ENCODE data around the gene SFXN5.

Gene SFXN5

GRCh38 chr2:73035899-73036711 lies 35.4 kb downstream of the SFXN5 start:
- Histone ChIP-seq H4K20me1 (peaks cover 0 to 23% (median 0%) of the 10 kb centered on the region in 11 experiments; a peak in 5 of 22 replicates), H3K27ac (peak overlapping the region in 4 of 11 experiments; percentile 7 to 43 (median 23); a peak in 8 of 22 replicates), H3K4me3 (no peak overlapping the region), H3K9ac (no peak overlapping the region), H3K27me3 (no peaks in the 10 kb centered on the region), H3K4me2 (peak overlapping the region in 9 of 11 experiments; percentile 4 to 48 (median 31); a peak in 14 of 22 replicates), H3K9me3 (replicated peaks in 1 of 11) (no peaks in the 10 kb centered on the region), H3K4me1 (peaks cover 17 to 49% (median 36%) of the 10 kb centered on the region in 10 experiments), H3K36me3 (peaks cover 0 to 21% (median 0%) of the 10 kb centered on the region in 11 experiments; a peak in 6 of 22 replicates)
- no peak for TF ChIP-seq Cebpa-rat (IDR thresholded peaks at IDR 0.05)

DNA sequence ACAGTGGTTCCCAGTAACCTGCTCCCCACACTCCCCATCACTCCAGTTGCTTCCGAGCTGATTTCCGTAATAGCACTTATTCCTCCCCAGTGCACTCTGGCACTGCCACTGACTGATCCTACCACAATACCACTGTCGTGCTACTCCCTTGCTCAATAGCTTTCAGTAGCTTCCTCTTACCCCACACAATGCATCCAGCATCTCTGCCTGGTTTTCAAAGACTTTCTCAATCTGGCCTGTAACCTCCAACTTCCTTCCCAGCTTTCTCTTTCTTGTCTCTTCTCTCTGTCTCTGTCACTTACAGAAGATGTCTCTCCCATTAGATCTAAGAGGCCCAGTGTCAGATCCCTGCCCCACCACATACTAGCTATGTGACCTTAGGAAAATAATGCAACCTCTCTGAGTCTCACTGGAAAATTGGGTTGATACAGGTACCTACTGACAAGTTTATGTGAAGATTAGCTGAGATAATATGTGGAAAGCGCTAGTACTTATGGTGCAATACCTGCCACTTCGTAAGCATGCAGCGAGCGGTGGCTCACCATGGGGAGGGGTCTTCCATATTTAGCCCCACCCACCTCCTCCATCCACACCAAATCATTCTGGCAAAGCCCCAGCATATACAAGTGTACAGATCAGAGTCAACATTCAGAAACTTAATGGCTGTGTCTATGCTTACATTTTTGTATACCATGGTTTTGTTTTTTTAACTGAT lies 36.7 kb downstream of the SFXN5 start:
- peak overlapping the region in 8 of 11 experiments; percentile 18 to 68 (median 50); a peak in 14 of 22 replicates for H3K4me2 ChIP-seq
- no peak overlapping the region for H3K4me3 ChIP-seq
- H3K36me3 ChIP-seq = peaks cover 0 to 15% (median 0%) of the 10 kb centered on the region in 11 experiments; a peak in 3 of 22 replicates
- H3K27me3 ChIP-seq = no peaks in the 10 kb centered on the region
- H3K27ac ChIP-seq = peak overlapping the region in 5 of 11 experiments; percentile 23 to 68 (median 40); a peak in 8 of 22 replicates
- H4K20me1 ChIP-seq = peaks cover 0 to 26% (median 0%) of the 10 kb centered on the region in 11 experiments; a peak in 5 of 22 replicates
- H3K9me3 ChIP-seq (replicated peaks in 1 of 11) = no peaks in the 10 kb centered on the region
- peak overlapping the region in 1 of 11 experiments; percentile 26; a peak in 2 of 22 replicates for H3K9ac ChIP-seq
- peak in 2 of 11 experiments; percentile 33 to 48; a peak in 3 of 22 replicates for TF ChIP-seq Cebpa-rat (IDR thresholded peaks at IDR 0.05)
- H3K4me1 ChIP-seq = peaks cover 17 to 49% (median 36%) of the 10 kb centered on the region in 10 experiments

GRCh38 chr2:73033766-73034381 lies 37.6 kb downstream of the SFXN5 start:
- H3K4me1 ChIP-seq = peaks cover 19 to 52% (median 36%) of the 10 kb centered on the region in 10 experiments
- peaks cover 0 to 9% (median 0%) of the 10 kb centered on the region in 11 experiments; a peak in 3 of 22 replicates for H3K36me3 ChIP-seq
- H3K9ac ChIP-seq = peak overlapping the region in 1 of 11 experiments; percentile 26; a peak in 2 of 22 replicates
- H3K9me3 ChIP-seq (replicated peaks in 1 of 11) = no peaks in the 10 kb centered on the region
- peak overlapping the region in 6 of 11 experiments; percentile 9 to 68 (median 31); a peak in 9 of 22 replicates for H3K27ac ChIP-seq
- peak overlapping the region in 7 of 11 experiments; percentile 29 to 68 (median 50); a peak in 12 of 22 replicates for H3K4me2 ChIP-seq
- H3K27me3 ChIP-seq = no peaks in the 10 kb centered on the region
- peaks cover 0 to 26% (median 0%) of the 10 kb centered on the region in 11 experiments; a peak in 5 of 22 replicates for H4K20me1 ChIP-seq
- H3K4me3 ChIP-seq = no peak overlapping the region
- TF ChIP-seq Cebpa-rat (IDR thresholded peaks at IDR 0.05) = no peak

DNA sequence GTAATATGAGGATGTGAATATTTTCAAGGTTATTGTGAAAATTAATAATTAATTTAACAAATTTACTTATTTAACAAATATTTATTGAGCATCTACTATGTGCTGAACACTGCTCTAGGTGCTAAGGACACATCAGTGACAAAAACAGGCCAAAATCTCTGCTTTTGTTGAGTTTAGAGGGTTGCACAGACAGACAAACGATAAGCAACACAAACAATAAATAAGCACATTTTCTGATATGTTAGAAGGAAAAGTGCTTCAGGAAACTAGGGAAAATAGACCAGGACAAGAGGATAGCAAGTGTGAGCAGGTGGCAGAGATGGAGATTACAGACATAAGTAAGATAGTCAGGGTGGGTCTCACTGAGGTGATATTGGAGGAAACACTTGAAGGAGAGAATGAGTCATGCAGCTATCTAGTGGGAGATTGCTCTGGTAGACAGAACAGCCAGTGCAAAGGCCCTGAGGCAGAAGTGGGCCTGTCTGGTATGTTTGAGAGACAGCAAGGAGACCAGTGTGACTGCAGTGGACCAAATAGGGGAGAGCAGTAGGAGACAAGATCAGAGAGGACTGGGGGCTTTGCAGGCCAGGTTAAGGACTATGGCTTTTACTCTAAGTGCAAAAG lies 38.3 kb downstream of the SFXN5 start:
- peaks cover 19 to 57% (median 36%) of the 10 kb centered on the region in 10 experiments for H3K4me1 ChIP-seq
- no peaks in the 10 kb centered on the region for H3K27me3 ChIP-seq
- no peak for TF ChIP-seq Cebpa-rat (IDR thresholded peaks at IDR 0.05)
- H4K20me1 ChIP-seq = peaks cover 0 to 26% (median 0%) of the 10 kb centered on the region in 11 experiments; a peak in 5 of 22 replicates
- H3K4me2 ChIP-seq = peak overlapping the region in 3 of 11 experiments; percentile 50 to 68 (median 50); a peak in 4 of 22 replicates
- peak overlapping the region in 1 of 11 experiments; percentile 68; a peak in 2 of 22 replicates for H3K27ac ChIP-seq
- H3K9ac ChIP-seq = no peak overlapping the region
- no peaks in the 10 kb centered on the region for H3K9me3 ChIP-seq (replicated peaks in 1 of 11)
- H3K4me3 ChIP-seq = no peak overlapping the region
- peaks cover 0 to 8% (median 0%) of the 10 kb centered on the region in 11 experiments; a peak in 4 of 22 replicates for H3K36me3 ChIP-seq

DNA sequence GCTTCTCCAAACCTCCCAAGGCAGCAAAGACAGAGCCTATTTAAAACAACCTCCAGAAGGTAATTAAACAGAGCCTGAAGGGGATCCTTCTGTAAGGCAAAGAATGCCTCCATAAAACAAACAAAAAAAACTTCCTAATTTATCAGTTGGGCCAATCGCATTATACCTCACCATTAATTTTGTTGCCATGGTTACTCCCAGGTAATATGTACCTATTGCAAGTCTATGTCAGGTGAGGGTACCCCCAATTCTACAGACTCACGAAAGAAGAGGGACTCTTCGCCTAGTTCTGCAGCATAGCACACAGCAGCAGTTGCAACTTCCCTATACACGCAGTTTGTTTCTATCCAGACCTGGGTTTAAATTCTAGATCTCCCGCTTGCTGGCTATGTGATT lies 38.8 kb downstream of the SFXN5 start:
- Histone ChIP-seq H3K27ac (no peak overlapping the region), H3K27me3 (no peaks in the 10 kb centered on the region), H3K9ac (no peak overlapping the region), H4K20me1 (peaks cover 0 to 26% (median 0%) of the 10 kb centered on the region in 11 experiments; a peak in 5 of 22 replicates), H3K4me1 (peaks cover 19 to 57% (median 36%) of the 10 kb centered on the region in 10 experiments), H3K36me3 (peaks cover 0 to 8% (median 0%) of the 10 kb centered on the region in 11 experiments; a peak in 4 of 22 replicates), H3K4me3 (no peak overlapping the region), H3K4me2 (peak overlapping the region in 3 of 11 experiments; percentile 28 to 59 (median 56); a peak in 2 of 22 replicates), H3K9me3 (replicated peaks in 1 of 11) (no peaks in the 10 kb centered on the region)
- TF ChIP-seq Cebpa-rat (IDR thresholded peaks at IDR 0.05) = no peak

DNA sequence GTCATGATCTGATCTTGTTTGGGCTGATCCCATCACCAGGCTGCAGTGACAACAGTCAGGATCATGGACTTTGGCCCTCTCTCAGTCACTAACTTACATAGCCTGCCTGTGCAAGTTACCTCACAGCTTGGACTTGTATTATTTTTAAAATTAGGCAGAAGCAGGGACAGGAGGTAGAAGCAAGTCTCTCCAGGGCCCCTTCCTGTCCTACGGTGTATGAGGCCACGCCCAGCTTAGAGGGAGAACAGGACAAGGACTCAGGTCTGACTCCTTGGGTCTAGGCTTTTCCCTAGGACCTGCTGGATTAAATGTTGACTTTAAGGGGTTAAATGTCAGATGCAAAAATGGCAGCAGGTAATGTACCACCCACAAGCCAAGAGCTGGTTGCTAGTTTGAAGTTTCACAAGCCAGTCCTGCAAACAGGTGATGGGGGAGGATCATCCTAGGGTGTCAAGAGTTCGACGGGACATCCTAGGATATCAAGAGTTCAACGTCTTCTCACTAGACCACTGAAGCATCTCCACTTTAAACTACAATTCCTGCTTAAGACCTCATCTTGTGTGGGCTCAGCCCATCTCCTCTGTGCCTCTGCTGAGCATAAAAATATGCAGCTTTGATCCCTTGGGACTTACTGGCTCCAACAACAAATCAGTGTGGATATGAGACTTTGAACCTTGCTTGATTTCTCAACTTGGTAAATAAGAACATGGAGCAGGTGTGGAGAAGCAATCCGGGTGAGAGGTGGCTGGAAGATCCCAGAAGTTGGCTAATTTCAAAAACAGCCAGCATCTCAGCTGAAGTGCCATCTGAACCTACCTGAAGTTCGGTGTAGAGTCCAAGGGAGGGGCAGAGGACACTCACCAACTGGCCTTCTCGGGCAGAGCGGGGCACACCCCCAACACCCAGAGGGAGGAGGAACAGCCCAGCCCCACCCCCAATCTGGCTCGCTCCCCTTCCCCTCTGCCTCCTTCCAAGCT lies 39.5 kb downstream of the SFXN5 start:
- H4K20me1 ChIP-seq = peaks cover 0 to 26% (median 0%) of the 10 kb centered on the region in 11 experiments; a peak in 5 of 22 replicates
- no peak overlapping the region for H3K27ac ChIP-seq
- H3K27me3 ChIP-seq = no peaks in the 10 kb centered on the region
- peaks cover 19 to 57% (median 36%) of the 10 kb centered on the region in 10 experiments for H3K4me1 ChIP-seq
- no peak for TF ChIP-seq Cebpa-rat (IDR thresholded peaks at IDR 0.05)
- no peak overlapping the region for H3K4me3 ChIP-seq
- H3K4me2 ChIP-seq = peak overlapping the region in 9 of 11 experiments; percentile 13 to 59 (median 30); a peak in 12 of 22 replicates
- H3K36me3 ChIP-seq = peaks cover 0 to 7% (median 0%) of the 10 kb centered on the region in 11 experiments; a peak in 4 of 22 replicates
- no peak overlapping the region for H3K9ac ChIP-seq
- no peaks in the 10 kb centered on the region for H3K9me3 ChIP-seq (replicated peaks in 1 of 11)

DNA sequence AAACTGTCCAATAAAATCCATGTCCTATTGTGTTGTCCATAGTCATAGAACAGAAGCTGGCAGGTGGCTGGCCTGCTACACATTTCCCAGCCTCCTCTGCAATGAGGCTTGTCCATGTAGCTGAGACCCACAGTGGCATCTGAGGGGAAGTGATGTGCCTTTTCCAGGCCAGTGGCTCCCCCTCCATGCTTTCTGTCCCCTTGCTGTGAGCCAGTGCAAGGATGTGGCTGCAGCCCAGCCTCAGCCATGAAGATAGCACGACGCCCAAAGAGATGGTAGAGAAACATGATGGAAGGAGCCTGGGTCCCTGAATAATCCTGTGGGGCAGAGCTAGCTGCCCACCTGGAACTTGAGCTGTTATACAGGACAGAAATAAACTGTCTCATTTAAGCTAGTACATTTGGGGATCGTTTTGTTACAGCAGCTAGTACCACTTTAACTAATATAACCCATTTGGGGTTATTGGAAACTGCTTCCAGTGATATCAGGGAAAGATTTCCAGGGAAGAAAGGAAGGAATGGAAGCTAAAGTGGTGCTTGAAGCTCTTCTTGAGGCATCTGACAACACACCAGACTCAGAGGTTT lies 40.3 kb downstream of the SFXN5 start:
- no peak for TF ChIP-seq Cebpa-rat (IDR thresholded peaks at IDR 0.05)
- H3K4me1 ChIP-seq = peaks cover 13 to 50% (median 31%) of the 10 kb centered on the region in 10 experiments
- H3K9ac ChIP-seq = no peak overlapping the region
- peaks cover 0 to 7% (median 0%) of the 10 kb centered on the region in 11 experiments; a peak in 3 of 22 replicates for H3K36me3 ChIP-seq
- peaks cover 0 to 26% (median 0%) of the 10 kb centered on the region in 11 experiments; a peak in 5 of 22 replicates for H4K20me1 ChIP-seq
- H3K4me2 ChIP-seq = no peak overlapping the region
- no peaks in the 10 kb centered on the region for H3K27me3 ChIP-seq
- H3K27ac ChIP-seq = no peak overlapping the region
- H3K9me3 ChIP-seq (replicated peaks in 1 of 11) = no peaks in the 10 kb centered on the region
- H3K4me3 ChIP-seq = no peak overlapping the region
